ENCODE data around the gene SERINC1.

SERINC1 gene

GRCh38 chr6:122393351-122393896, 78.2 kb downstream of the SERINC1 start:
- no peak for DNase-seq (ENCODE audit: low spot score)
